Gastroesophageal sphincter (tissue), 4 donors: ENCODE data around the gene MSX1. TPM values are rescaled to one million over a fixed set of nuclear protein-coding genes. Genes with fewer than 3 reads are reported as not detected.

ENCODE experiments used
- ATAC-seq: fragments of 150-250 bp; one replicate; pipeline ENCODE4 v1.9.1; 2016; ENCODE audit warnings: mild to moderate bottlenecking, moderate library complexity
- H3K27ac ChIP-seq, 4 donors: fragments of 200-600 bp; sonication (generic) in 3 of 4; 1 replicate in 3 of 4; 2 replicates in 1 of 4; pipeline ENCODE4 v1.5.1; 2016 to 2019
- H3K27me3 ChIP-seq: fragments of 200-600 bp; sonication (generic); one replicate; pipeline ENCODE4 v1.5.1; 2019
- H3K36me3 ChIP-seq, 2 donors: fragments of 200-600 bp; sonication (generic); one replicate each; pipeline ENCODE4 v1.5.1; 2019; ENCODE audit warnings: control low read depth in 1 of 2
- H3K4me1 ChIP-seq, 3 donors: fragments of 200-600 bp; sonication (generic); 1 replicate in 2 of 3; 2 replicates in 1 of 3; pipeline ENCODE4 v1.5.1; 2016 to 2019; ENCODE audit warnings: control low read depth in 2 of 3
- H3K4me3 ChIP-seq, 2 donors: fragments of 200-600 bp; sonication (generic); one replicate each; pipeline ENCODE4 v1.5.1; 2019; ENCODE audit warnings: mild to moderate bottlenecking in 1 of 2, moderate library complexity in 1 of 2
- H3K9me3 ChIP-seq, 3 donors: fragments of 200-600 bp; sonication (generic); one replicate each; pipeline ENCODE4 v1.5.1; 2017 to 2019; ENCODE audit warnings: control low read depth in 2 of 3
- CTCF ChIP-seq, 4 experiments: fragments of 200-600 bp in 2 of 4; fragments of 450-650 bp in 2 of 4; sonication (generic) in 1 of 4; IDR thresholded peaks; one replicate each; pipeline ENCODE4 v1.5.1; 2017 to 2019; ENCODE audit warnings: antibody characterized with exemption in 4 of 4, mild to moderate bottlenecking in 2 of 4, moderate library complexity in 2 of 4
- EP300 ChIP-seq: sonication (generic); formaldehyde crosslinking; IDR thresholded peaks from one replicate; pipeline ENCODE4 v1.6.1; 2017; ENCODE audit warnings: antibody characterized with exemption, mild to moderate bottlenecking
- POLR2A ChIP-seq, 2 donors: fragments of 450-650 bp; IDR thresholded peaks; one replicate each; pipeline ENCODE4 v1.6.1; 2017; ENCODE audit warnings: antibody characterized with exemption in 2 of 2, mild to moderate bottlenecking in 2 of 2, moderate library complexity in 1 of 2
- POLR2AphosphoS5 ChIP-seq: sonication (generic); formaldehyde crosslinking; IDR thresholded peaks from one replicate; pipeline ENCODE4 v1.6.1; 2017; ENCODE audit warnings: antibody characterized with exemption
- WGBS, 2 donors: methylation state at CpG; one replicate each; pipeline ENCODE4 v1.1.5; 2018; ENCODE audit warnings: low coverage in 1 of 2; 5-methylcytosine and 5-hydroxymethylcytosine counted together
- total RNA-seq, 4 donors: library from RNA; depleted of rRNA; stranded (reverse); fragments of >200 nt; gene quantifications; one replicate each; pipeline ENCODE4 v1.1.0, GENCODE V29; 2016

Gene MSX1
- total RNA-seq, 4 donors from 2014 or later: 2.0 to 5.3 (median 2.4) TPM

- WGBS, 2 donors: 83 to 100% methylated on average over 1 to 2 of the region's 5 CpGs
- no peak overlapping the region for H3K27ac ChIP-seq
- H3K36me3 ChIP-seq: no peaks in the 10 kb centered on the region
- ATAC-seq: no peak
- no peaks in the 10 kb centered on the region for H3K4me1 ChIP-seq
- TF ChIP-seq POLR2AphosphoS5: no peak
- TF ChIP-seq POLR2A (IDR thresholded peaks at IDR 0.05): no peak
- TF ChIP-seq EP300: no peak
- TF ChIP-seq CTCF (IDR thresholded peaks at IDR 0.05): no peak
- peaks cover 30% of the 10 kb centered on the region for H3K27me3 ChIP-seq
- no peak overlapping the region for H3K4me3 ChIP-seq
- H3K9me3 ChIP-seq: no peaks in the 10 kb centered on the region
These were observed 39.9 kb downstream of the MSX1 start for GRCh38 chr4:4899202-4899925.

- WGBS, 2 donors: 23 to 33% methylated on average over 2 of the region's 2 CpGs
- ATAC-seq: no peak
These were observed 42.4 kb downstream of the MSX1 start for GRCh38 chr4:4901877-4902276.

GRCh38 chr4:4912155-4912554, 52.7 kb downstream of the MSX1 start:
- no peak for TF ChIP-seq POLR2A (IDR thresholded peaks at IDR 0.05)
- H3K9me3 ChIP-seq: no peaks in the 10 kb centered on the region
- H3K36me3 ChIP-seq: no peaks in the 10 kb centered on the region
- no peak overlapping the region for H3K4me3 ChIP-seq
- WGBS, 2 donors: 43 to 50% methylated on average over 1 to 2 of the region's 2 CpGs
- H3K27me3 ChIP-seq: peaks cover 15% of the 10 kb centered on the region
- H3K4me1 ChIP-seq: no peaks in the 10 kb centered on the region
- no peak overlapping the region for H3K27ac ChIP-seq
- no peak for ATAC-seq

More at GRCh38 chr4:4901877-4902276, 42.4 kb downstream of the MSX1 start:
- Histone ChIP-seq H3K4me3 (no peak overlapping the region), H3K36me3 (no peaks in the 10 kb centered on the region), H3K4me1 (no peaks in the 10 kb centered on the region), H3K27ac (no peak overlapping the region), H3K27me3 (peaks cover 35% of the 10 kb centered on the region), H3K9me3 (no peaks in the 10 kb centered on the region)
- no peak for TF ChIP-seq EP300

- Histone ChIP-seq H3K36me3 (no peaks in the 10 kb centered on the region), H3K27me3 (peaks cover 15% of the 10 kb centered on the region), H3K9me3 (no peaks in the 10 kb centered on the region), H3K27ac (peak overlapping the region in 1 of 4 donors; percentile 31), H3K4me1 (no peaks in the 10 kb centered on the region), H3K4me3 (no peak overlapping the region)
- no peak for TF ChIP-seq POLR2A (IDR thresholded peaks at IDR 0.05)
- TF ChIP-seq POLR2AphosphoS5: no peak
- TF ChIP-seq CTCF (IDR thresholded peaks at IDR 0.05): no peak
- no peak for TF ChIP-seq EP300
- peak; percentile 49 for ATAC-seq
- WGBS, 2 donors: 43 to 71% methylated on average over 1 of the region's 2 CpGs
These were observed 53.7 kb downstream of the MSX1 start for GRCh38 chr4:4913147-4913561.

Other genes with a start within 250 kb of the MSX1 start
- gene CYTL1, start 159.8 kb downstream of the MSX1 start, total RNA-seq: 1 to 10 TPM; 1.4 to 5.0 (median 2.3) TPM
- 1 to 10 TPM; 1.9 to 5.3 (median 2.4) TPM for gene STK32B, start 191.8 kb downstream of the MSX1 start, total RNA-seq